Testis (tissue), 3 donors: ENCODE data around the gene KRTAP13-2. TPM values are rescaled to one million over a fixed set of nuclear protein-coding genes. Genes with fewer than 3 reads are reported as not detected.

Source experiments
- DNase-seq: peaks from one replicate; pipeline ENCODE4 v3.0.0-alpha.2; 2019
- H3K27ac ChIP-seq, 2 donors: fragments of 200-600 bp; sonication (generic); one replicate each; pipeline ENCODE4 v1.5.1; 2019
- H3K27me3 ChIP-seq: fragments of 200-600 bp; sonication (generic); one replicate; pipeline ENCODE4 v1.5.1; 2019
- H3K36me3 ChIP-seq: fragments of 200-600 bp; sonication (generic); one replicate; pipeline ENCODE4 v1.5.1; 2017; ENCODE audit warnings: low read depth; ENCODE audit errors: missing control alignments
- H3K4me1 ChIP-seq: fragments of 200-600 bp; sonication (generic); one replicate; pipeline ENCODE4 v1.5.1; 2019
- H3K4me3 ChIP-seq, 2 donors: fragments of 200-600 bp; sonication (generic); one replicate each; pipeline ENCODE4 v1.5.1; 2017 to 2019
- H3K9me3 ChIP-seq: fragments of 200-600 bp; sonication (generic); one replicate; pipeline ENCODE4 v1.5.1; 2017
- POLR2A ChIP-seq: fragments of 450-650 bp; IDR thresholded peaks from one replicate; pipeline ENCODE4 v1.6.1; 2017; ENCODE audit warnings: antibody characterized with exemption, mild to moderate bottlenecking, moderate library complexity
- WGBS, 2 donors: methylation state at CpG; one replicate each; pipeline ENCODE4 v1.1.5; 2018; 5-methylcytosine and 5-hydroxymethylcytosine counted together
- intact Hi-C: fragments of 100-400 bp; cut with DNase I; formaldehyde crosslinking; loops from one replicate; pipeline ENCODE4 v1.15.1; 2023; ENCODE audit warnings: low total_unique reads
- microRNA-seq, 2 donors: library from miRNA; unstranded; fragments of <30 nt; microRNA quantifications; one replicate each; pipeline ENCODE4, GENCODE V29; 2016; ENCODE audit warnings: borderline number of aligned reads in 2 of 2, borderline replicate concordance in 1 of 2
- polyA plus RNA-seq: library from polyadenylated mRNA; stranded (reverse); fragments of 350-450 nt; fragmentation: Illumina TruSeq; extraction: RNeasy Lipid Tissue Mini Kit (QIAGEN cat#74804); gene quantifications from one replicate; pipeline ENCODE4 v1.2.3, GENCODE V29; 2014; ENCODE audit warnings: low read depth, low replicate concordance; ENCODE audit not compliant: insufficient read depth
- small RNA-seq, 2 donors: library from RNA; depleted of rRNA; stranded (forward); fragments of <200 nt; gene quantifications; one replicate each; pipeline ENCODE3, GENCODE V24; 2016
- total RNA-seq, 2 donors: library from RNA; depleted of rRNA; stranded (reverse); fragments of >200 nt; gene quantifications; one replicate each; pipeline ENCODE4 v1.2.3, GENCODE V29; 2016
- TF ChIP-seq, protein P1 (sequence below), 3 experiments: fragments of 450-650 bp in 2 of 3; fragments of 200-600 bp in 1 of 3; sonication (generic) in 1 of 3; IDR thresholded peaks; one replicate each; pipeline ENCODE4 v1.5.1; 2016 to 2019; ENCODE audit warnings: antibody characterized with exemption in 3 of 3, mild to moderate bottlenecking in 2 of 3, moderate library complexity in 1 of 3

Gene KRTAP13-2
- total and polyA plus RNA-seq, 3 donors from 2014 or later = not detected

DNA sequence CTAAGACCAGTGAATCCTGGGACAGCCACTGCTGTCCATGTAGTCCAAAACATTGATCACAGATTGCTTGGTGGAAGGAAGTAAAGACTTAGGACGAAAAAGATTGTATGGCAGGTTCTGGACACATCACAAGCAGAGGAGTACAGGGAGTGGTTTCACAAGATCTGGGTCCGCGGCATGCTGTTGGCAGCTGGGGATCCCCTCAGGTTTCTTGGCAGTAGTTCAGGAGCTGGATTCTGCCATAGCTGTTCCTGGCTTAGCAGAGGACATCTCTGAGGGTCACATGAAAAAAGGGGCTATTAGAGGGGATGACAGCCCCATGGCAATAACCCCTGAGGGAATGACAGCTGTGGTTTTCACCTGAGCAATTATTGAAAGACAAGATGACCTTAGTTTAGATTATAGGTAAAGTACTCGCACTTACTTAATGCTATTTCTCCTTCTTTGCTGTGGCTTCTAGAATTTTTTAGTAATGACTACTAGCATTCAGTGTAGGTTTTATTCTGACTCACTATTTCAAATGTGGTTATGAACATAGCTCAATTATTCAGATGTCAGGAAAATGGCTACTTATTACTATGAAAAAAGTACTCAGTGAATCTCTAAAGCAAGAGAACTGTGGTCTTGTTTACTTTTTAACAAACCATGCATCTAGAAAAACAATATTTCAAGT, 42.7 kb downstream of the KRTAP13-2 start:
- no peak for DNase-seq
- intact Hi-C loops = no loop called here
- Histone ChIP-seq H3K27me3 (no peaks in the 10 kb centered on the region), H3K27ac (no peak overlapping the region), H3K4me3 (no peak overlapping the region), H3K36me3 (no peaks in the 10 kb centered on the region), H3K4me1 (no peaks in the 10 kb centered on the region), H3K9me3 (no peaks in the 10 kb centered on the region)
- 85 to 96% methylated on average over 4 of the region's 4 CpGs for WGBS, 2 donors
- TF ChIP-seq, protein P1, sequence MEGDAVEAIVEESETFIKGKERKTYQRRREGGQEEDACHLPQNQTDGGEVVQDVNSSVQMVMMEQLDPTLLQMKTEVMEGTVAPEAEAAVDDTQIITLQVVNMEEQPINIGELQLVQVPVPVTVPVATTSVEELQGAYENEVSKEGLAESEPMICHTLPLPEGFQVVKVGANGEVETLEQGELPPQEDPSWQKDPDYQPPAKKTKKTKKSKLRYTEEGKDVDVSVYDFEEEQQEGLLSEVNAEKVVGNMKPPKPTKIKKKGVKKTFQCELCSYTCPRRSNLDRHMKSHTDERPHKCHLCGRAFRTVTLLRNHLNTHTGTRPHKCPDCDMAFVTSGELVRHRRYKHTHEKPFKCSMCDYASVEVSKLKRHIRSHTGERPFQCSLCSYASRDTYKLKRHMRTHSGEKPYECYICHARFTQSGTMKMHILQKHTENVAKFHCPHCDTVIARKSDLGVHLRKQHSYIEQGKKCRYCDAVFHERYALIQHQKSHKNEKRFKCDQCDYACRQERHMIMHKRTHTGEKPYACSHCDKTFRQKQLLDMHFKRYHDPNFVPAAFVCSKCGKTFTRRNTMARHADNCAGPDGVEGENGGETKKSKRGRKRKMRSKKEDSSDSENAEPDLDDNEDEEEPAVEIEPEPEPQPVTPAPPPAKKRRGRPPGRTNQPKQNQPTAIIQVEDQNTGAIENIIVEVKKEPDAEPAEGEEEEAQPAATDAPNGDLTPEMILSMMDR (IDR thresholded peaks at IDR 0.05) = no peak
- no peak for TF ChIP-seq POLR2A

DNA sequence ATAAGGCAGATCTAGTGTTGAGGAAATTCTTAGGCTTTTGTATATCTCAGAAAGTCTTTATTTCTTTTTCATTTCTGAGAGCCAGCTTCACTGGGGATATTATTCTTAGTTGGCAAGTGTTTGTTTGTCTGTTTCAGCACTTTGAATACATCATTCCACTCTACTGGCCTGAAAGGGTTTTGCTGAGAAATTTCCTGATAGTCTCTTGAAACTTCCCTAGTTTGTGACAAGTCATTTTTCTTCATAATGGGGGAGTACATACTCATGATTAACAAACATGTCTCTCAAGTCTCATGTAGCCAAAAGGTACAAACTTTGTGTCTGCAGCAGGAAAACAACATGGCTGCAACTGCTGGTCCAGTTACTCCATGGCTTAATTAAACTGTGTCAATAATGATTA, 45.7 kb downstream of the KRTAP13-2 start:
- DNase-seq = no peak
- Histone ChIP-seq H3K27ac (no peak overlapping the region), H3K27me3 (no peaks in the 10 kb centered on the region), H3K36me3 (no peaks in the 10 kb centered on the region), H3K4me3 (no peak overlapping the region), H3K4me1 (no peaks in the 10 kb centered on the region), H3K9me3 (no peaks in the 10 kb centered on the region)
- intact Hi-C loops = no loop called here
- TF ChIP-seq POLR2A = no peak
- TF ChIP-seq, protein P1 (IDR thresholded peaks at IDR 0.05) = no peak

Small RNA genes within 50 kb of the gene (microRNA-seq; reads per million reads assigned to microRNA genes)
- 0 reads per million in 2 donors for gene MIR4327

Small RNA genes within 50 kb of the gene (small RNA-seq; reads per million reads assigned to genes)
- gene KRTAP23-1 (0 reads per million in 2 donors), gene MIR4327 (0 reads per million in 2 donors)

Other genes starting within 250 kb of the KRTAP13-2 start
- not detected for gene CLDN17, start 205.5 kb downstream of the KRTAP13-2 start, total RNA-seq
- 0.46 TPM for gene CLDN17, start 205.5 kb downstream of the KRTAP13-2 start, polyA plus RNA-seq
- not detected for gene CLDN8, start 156.2 kb downstream of the KRTAP13-2 start, total RNA-seq
- not detected for gene CLDN8, start 156.2 kb downstream of the KRTAP13-2 start, polyA plus RNA-seq
- gene KRTAP24-1, start 89.3 kb downstream of the KRTAP13-2 start, total RNA-seq = not detected
- not detected for gene KRTAP24-1, start 89.3 kb downstream of the KRTAP13-2 start, polyA plus RNA-seq
- gene KRTAP25-1, start 82.8 kb downstream of the KRTAP13-2 start, total RNA-seq = not detected
- not detected for gene KRTAP25-1, start 82.8 kb downstream of the KRTAP13-2 start, polyA plus RNA-seq
- gene KRTAP26-1, start 52.0 kb downstream of the KRTAP13-2 start, total RNA-seq = under 1 TPM in 1 of 2 donors, not detected in 1; 0.37 TPM
- not detected for gene KRTAP26-1, start 52.0 kb downstream of the KRTAP13-2 start, polyA plus RNA-seq
- not detected for gene KRTAP27-1, start 34.6 kb downstream of the KRTAP13-2 start, total RNA-seq
- gene KRTAP27-1, start 34.6 kb downstream of the KRTAP13-2 start, polyA plus RNA-seq = not detected
- gene KRTAP23-1, start 23.7 kb downstream of the KRTAP13-2 start, total RNA-seq = not detected
- not detected for gene KRTAP23-1, start 23.7 kb downstream of the KRTAP13-2 start, polyA plus RNA-seq
- not detected for gene KRTAP13-1, start 23.8 kb upstream of the KRTAP13-2 start, total RNA-seq
- gene KRTAP13-1, start 23.8 kb upstream of the KRTAP13-2 start, polyA plus RNA-seq = not detected
- gene KRTAP13-3, start 53.7 kb upstream of the KRTAP13-2 start, total RNA-seq = not detected
- not detected for gene KRTAP13-3, start 53.7 kb upstream of the KRTAP13-2 start, polyA plus RNA-seq
- not detected for gene KRTAP13-4, start 57.9 kb upstream of the KRTAP13-2 start, total RNA-seq
- gene KRTAP13-4, start 57.9 kb upstream of the KRTAP13-2 start, polyA plus RNA-seq = not detected
- not detected for gene KRTAP15-1, start 68.0 kb upstream of the KRTAP13-2 start, total RNA-seq
- gene KRTAP15-1, start 68.0 kb upstream of the KRTAP13-2 start, polyA plus RNA-seq = not detected
- gene KRTAP19-1, start 108.1 kb upstream of the KRTAP13-2 start, total RNA-seq = not detected
- not detected for gene KRTAP19-1, start 108.1 kb upstream of the KRTAP13-2 start, polyA plus RNA-seq
- not detected for gene KRTAP19-2, start 115.2 kb upstream of the KRTAP13-2 start, total RNA-seq
- not detected for gene KRTAP19-2, start 115.2 kb upstream of the KRTAP13-2 start, polyA plus RNA-seq
- gene KRTAP19-3, start 119.7 kb upstream of the KRTAP13-2 start, total RNA-seq = not detected
- gene KRTAP19-3, start 119.7 kb upstream of the KRTAP13-2 start, polyA plus RNA-seq = not detected
- gene KRTAP19-4, start 124.9 kb upstream of the KRTAP13-2 start, total RNA-seq = not detected
- not detected for gene KRTAP19-4, start 124.9 kb upstream of the KRTAP13-2 start, polyA plus RNA-seq
- gene KRTAP19-5, start 129.9 kb upstream of the KRTAP13-2 start, total RNA-seq = not detected
- gene KRTAP19-5, start 129.9 kb upstream of the KRTAP13-2 start, polyA plus RNA-seq = not detected
- not detected for gene KRTAP19-6, start 169.6 kb upstream of the KRTAP13-2 start, total RNA-seq
- gene KRTAP19-6, start 169.6 kb upstream of the KRTAP13-2 start, polyA plus RNA-seq = not detected
- gene KRTAP19-7, start 189.0 kb upstream of the KRTAP13-2 start, total RNA-seq = not detected
- not detected for gene KRTAP19-7, start 189.0 kb upstream of the KRTAP13-2 start, polyA plus RNA-seq
- not detected for gene KRTAP22-2, start 218.1 kb upstream of the KRTAP13-2 start, total RNA-seq
- gene KRTAP22-2, start 218.1 kb upstream of the KRTAP13-2 start, polyA plus RNA-seq = not detected
- 1 to 10 TPM in 1 of 2 donors, under 1 TPM in 1; 0.99 to 1.3 TPM for gene KRTAP6-3, start 220.2 kb upstream of the KRTAP13-2 start, total RNA-seq
- gene KRTAP6-3, start 220.2 kb upstream of the KRTAP13-2 start, polyA plus RNA-seq = not detected
- not detected for gene KRTAP6-2, start 226.6 kb upstream of the KRTAP13-2 start, total RNA-seq
- not detected for gene KRTAP6-2, start 226.6 kb upstream of the KRTAP13-2 start, polyA plus RNA-seq
- not detected for gene KRTAP22-1, start 228.8 kb upstream of the KRTAP13-2 start, total RNA-seq
- gene KRTAP22-1, start 228.8 kb upstream of the KRTAP13-2 start, polyA plus RNA-seq = not detected
- gene KRTAP6-1, start 241.7 kb upstream of the KRTAP13-2 start, total RNA-seq = not detected
- gene KRTAP6-1, start 241.7 kb upstream of the KRTAP13-2 start, polyA plus RNA-seq = not detected
- not detected for gene KRTAP20-1, start 244.2 kb upstream of the KRTAP13-2 start, total RNA-seq
- gene KRTAP20-1, start 244.2 kb upstream of the KRTAP13-2 start, polyA plus RNA-seq = not detected
- gene KRTAP20-4, start 248.4 kb upstream of the KRTAP13-2 start, total RNA-seq = not detected
- not detected for gene KRTAP20-4, start 248.4 kb upstream of the KRTAP13-2 start, polyA plus RNA-seq